ENCODE results near the gene SPTB.

- TF ChIP-seq CTCF (IDR thresholded peaks at IDR 0.05; ENCODE audit: borderline replicate concordance, extremely low read depth, low read length, poor library complexity, severe bottlenecking), result no peak
- TF ChIP-seq EZH2 (IDR thresholded peaks at IDR 0.05; ENCODE audit: borderline replicate concordance, low read depth, low read length, severe bottlenecking), result no peak
Observed at GRCh38 chr14:64825509-64825908, 54.2 kb downstream of the SPTB start.

Measured in DND-41 (cell line).